Right renal cortex interstitium (tissue), 3 donors: ENCODE measurements around the gene DDRGK1. TPM values are rescaled to one million over a fixed set of nuclear protein-coding genes. Genes with fewer than 3 reads are reported as not detected.

Experiments used
- polyA plus RNA-seq, 3 donors: library from polyadenylated mRNA; unstranded; fragments of 120-200 nt; gene quantifications; one replicate each; pipeline ENCODE4 v1.2.1, GENCODE V29; 2013; ENCODE audit not compliant: insufficient read length in 3 of 3

The DDRGK1 gene
- polyA plus RNA-seq, 3 donors: 46.7 to 55.0 (median 51.2) TPM

Other genes with a start within 250 kb of the DDRGK1 start
- under 1 TPM in 2 of 3 donors, not detected in 1; 0.22 to 0.34 TPM for gene GNRH2, start 161.1 kb downstream of the DDRGK1 start, polyA plus RNA-seq
- gene MRPS26, start 158.6 kb downstream of the DDRGK1 start, polyA plus RNA-seq: 10 to 100 TPM; 49.1 to 57.7 (median 49.6) TPM
- gene OXT, start 133.1 kb downstream of the DDRGK1 start, polyA plus RNA-seq: under 1 TPM in 2 of 3 donors, not detected in 1; 0.40 to 0.47 TPM
- not detected for gene AVP, start 120.0 kb downstream of the DDRGK1 start, polyA plus RNA-seq
- gene FASTKD5, start 44.8 kb downstream of the DDRGK1 start, polyA plus RNA-seq: 10 to 100 TPM; 20.4 to 22.5 (median 20.8) TPM
- gene UBOX5, start 44.8 kb downstream of the DDRGK1 start, polyA plus RNA-seq: 10 to 100 TPM in 2 of 3 donors, 1 to 10 TPM in 1; 8.5 to 10.3 (median 10.0) TPM
- 10 to 100 TPM; 12.5 to 13.0 (median 12.8) TPM for gene LZTS3, start 31.1 kb downstream of the DDRGK1 start, polyA plus RNA-seq
- gene ITPA, start 4.8 kb upstream of the DDRGK1 start, polyA plus RNA-seq: 10 to 100 TPM; 43.2 to 46.1 (median 45.6) TPM
- 1 to 10 TPM; 1.6 to 1.7 (median 1.6) TPM for gene SLC4A11, start 34.5 kb upstream of the DDRGK1 start, polyA plus RNA-seq
- gene DNAAF9, start 203.0 kb upstream of the DDRGK1 start, polyA plus RNA-seq: 10 to 100 TPM; 26.0 to 28.6 (median 26.0) TPM